HG02588 (cell line): ENCODE data around the gene CDK4.

Experiments used
- ATAC-seq: cut with Tn5 transposase; IDR thresholded peaks from one replicate; pipeline ENCODE4 v1.9.1; 2021; ENCODE audit warnings: mild to moderate bottlenecking, moderate library complexity; ENCODE audit not compliant: unreplicated experiment

The CDK4 gene

DNA sequence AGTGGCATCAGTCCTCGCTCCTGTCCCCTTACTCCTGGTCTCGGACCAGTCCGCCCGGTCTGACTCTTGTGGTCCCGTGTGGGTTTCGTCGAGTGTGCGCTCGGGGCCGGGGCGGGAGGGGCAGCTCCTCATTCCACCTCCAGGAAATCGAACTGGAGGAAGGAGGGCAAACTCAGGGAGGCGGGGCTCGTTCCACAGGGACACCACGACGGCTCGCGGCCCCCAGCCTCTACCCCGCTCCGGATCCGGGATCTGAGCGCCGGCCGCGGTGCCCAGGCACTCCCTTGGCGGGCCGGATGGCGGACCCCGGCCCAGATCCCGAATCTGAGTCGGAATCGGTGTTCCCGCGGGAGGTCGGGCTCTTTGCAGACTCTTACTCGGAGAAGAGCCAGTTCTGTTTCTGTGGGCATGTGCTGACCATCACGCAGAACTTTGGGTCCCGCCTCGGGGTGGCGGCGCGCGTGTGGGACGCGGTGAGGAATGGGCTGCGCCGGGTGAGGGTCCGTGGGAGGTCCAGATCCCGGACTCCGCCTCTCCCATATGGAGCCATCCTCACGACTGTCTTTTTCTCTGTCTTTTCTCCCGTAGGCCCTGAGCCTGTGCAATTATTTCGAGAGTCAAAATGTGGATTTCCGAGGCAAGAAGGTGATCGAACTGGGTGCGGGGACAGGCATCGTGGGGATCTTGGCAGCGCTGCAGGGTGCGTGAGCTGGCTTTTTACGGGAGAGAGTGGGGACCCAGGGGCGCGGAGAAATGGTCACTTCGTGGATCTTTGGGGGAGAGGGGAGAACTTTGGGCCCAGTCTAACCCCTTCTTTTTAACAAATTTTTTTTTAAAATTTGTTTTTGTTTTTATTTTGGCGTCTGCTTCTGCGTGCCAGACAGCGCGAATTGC, 20.6 kb upstream of the CDK4 start, which contains the start of gene EEF1AKMT3:
Gene EEF1AKMT3, plus strand, starts transcription at position 186 of the 894 bp plus-strand sequence. Its CDS starts 111 bp downstream, at position 297.
- peak; percentile 25 for ATAC-seq

DNA sequence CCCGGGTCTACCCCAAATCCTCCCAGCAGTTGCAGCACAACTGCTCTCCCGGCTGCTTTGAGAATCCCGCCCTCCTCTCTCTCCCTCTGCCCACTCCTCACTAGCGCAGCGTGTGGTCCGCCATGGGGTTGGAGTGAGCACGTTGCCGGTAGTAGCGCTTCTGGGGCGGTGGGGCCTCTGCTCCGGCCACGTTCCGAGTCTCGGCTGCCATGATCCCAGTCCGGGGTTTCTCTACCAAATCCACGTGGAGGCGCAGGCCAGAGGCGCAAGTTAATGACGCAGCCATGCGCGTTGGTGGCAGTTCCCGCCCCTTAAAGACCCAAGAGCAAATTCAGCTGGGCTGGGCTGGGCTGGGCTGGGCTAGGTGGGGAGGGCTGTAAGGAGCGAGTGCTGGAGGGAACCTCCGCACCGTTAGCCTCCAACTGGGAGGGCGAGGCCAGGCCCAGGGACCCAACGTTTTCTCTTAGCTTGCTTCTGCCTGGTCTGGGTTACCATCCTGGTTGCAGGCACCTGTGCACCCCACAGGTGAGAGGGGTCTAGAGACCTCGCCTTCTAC, 19.8 kb upstream of the CDK4 start, which contains the start of gene METTL1:
Gene METTL1, minus strand, starts transcription at position 233 of the 556 bp plus-strand sequence. Its CDS starts 22 bp downstream, at position 211.
- ATAC-seq, result peak; percentile 76

DNA sequence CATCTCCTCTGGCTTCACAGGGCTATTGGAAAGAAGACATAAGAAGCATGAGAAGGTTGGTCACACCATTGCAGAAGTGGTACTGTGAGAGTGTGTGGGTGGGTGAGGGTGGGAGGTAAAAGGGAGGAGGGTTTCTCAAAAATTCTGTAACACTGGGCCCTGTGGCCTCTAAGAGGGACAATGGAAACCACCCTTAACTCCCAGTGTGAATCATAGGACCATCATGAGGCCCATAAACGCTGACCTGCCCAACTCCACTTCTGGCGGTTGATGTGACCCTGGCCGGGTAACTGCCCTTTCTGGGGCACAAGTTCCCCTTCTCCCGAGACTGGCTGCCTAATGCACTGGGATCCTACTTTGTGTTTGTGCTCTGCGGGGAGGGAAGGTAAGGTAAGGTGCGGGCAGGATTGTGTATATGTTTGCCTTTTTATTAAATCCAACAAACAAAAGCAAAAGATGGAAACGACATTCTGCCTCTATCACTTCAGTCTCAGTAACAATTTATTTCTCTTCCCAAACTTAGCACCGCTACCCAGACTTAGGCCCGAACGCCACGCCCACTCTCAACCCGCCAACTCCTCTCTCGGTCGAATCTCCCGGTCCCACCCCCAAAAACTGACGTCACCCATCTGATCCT, 19.2 kb upstream of the CDK4 start:
- peak; percentile 65 for ATAC-seq

DNA sequence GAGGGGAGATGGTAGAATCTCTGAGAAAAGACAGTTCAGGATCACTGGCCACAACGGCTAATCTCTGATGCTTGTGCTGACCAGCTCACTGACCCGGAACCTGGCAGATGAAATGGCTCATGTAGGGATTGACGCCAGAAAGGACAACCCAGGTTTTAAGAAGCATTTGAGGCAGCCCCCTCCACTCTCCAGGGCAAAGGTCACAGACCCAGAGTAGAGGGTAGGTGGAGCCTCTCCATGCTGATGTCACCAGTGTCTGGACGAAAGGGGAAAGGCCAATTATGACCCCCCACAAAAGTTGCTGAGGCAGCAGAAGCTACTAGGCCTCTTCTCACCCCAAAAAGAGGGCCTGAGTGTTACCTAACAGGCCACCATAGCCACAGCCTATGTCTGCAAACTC, 18.6 kb upstream of the CDK4 start:
- no peak for ATAC-seq

DNA sequence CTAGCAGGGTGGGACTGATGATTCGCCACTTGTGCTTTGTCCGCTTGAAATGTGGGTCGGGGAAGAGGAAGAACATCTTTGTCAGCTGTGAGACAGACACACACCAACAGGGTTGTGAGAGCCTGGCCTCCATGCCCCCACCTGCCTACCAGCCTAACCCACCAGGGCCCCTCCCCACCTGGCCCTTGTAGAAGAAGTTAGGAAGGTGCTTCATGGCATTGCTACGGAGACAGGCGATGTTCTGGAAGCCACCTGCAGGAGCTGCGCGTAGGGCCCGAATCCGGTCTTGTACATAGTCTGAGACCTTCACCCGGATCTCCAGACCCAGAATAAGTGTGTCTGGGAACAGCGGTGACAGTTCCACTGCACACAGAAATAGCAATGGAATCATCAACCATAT, 17.5 kb upstream of the CDK4 start:
- ATAC-seq, result no peak

DNA sequence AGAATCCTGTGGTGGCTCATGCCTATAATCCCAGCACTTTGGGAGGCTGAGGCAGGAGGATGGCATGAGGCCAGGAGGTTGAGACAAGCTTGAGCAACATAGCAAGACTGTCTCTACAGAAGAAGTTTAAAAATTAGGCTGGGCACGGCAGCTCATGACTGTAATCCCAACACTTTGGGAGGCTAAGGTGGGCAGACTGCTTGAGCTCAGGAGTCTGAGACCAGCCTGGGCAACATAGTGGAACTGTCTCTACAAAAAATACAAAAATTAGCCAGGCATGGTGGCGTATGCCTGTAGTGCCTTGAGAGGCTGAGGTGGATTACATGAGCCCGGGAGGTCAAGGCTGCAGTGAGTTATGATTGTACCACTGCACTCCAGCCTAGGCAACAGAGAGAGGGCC, 15.8 kb upstream of the CDK4 start:
- no peak for ATAC-seq

DNA sequence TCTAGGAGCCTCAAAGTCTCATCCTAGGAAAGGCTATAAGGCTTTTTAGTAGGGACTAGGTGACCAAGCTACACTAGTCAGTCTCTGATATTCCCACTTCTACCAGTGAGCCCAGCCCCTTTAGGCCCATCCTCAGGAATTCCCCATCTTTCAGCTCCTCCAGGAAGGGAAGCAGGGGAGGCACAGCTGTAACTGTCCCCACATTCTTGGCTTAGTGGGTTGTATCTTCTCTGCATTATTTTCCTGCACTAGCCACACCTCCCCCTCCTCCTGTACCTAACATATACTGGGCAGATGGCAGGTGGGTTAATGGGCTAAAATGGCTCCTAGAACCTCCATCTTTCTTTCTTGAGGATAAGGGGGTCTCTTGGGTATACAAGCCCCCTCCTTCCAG, 15.2 kb upstream of the CDK4 start:
- no peak for ATAC-seq

DNA sequence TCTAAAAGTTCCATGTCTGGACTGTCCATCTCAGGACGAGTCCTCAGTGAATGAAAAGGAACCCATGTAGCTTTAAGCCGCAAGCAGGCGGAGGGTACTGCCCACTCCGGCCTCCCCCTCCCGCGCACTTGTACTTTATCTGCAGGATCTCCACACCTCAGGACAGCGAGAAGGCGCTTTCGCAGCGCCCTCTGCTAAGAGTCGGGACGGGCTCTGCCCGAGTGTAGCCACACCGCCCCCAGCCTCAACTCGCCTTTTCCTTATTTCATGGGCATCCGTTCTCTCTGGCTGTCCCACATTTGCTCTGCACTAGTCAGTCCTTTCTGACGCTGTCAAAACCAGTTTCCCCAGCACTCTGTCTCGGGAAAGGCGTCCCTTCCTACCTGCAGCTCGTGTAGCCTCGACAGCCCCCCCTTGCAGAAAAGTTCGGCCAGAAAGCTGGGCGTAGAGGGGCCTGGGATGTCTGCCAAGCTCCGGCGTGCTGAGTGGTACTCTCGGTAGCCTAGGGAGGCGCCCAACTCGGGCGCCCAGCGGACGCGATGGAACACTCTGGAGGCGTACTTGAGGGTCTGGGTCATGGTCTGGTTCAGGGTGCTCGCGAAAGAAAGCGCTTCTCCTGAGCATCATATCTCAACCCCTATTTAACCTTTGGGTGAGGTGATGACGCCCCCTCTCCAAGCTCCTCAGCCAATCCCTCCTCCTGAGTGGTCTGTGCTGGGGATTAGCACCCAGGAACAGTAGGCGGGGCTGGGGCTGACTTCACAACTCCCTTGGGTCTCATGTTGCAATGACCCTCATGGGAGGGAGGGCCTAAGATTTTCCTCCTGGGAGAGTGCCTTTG, 14.6 kb upstream of the CDK4 start, which contains the start of gene CYP27B1:
Gene CYP27B1, minus strand, starts transcription at position 615 of the 841 bp plus-strand sequence. Its CDS starts 37 bp downstream, at position 578.
- ATAC-seq, result no peak

DNA sequence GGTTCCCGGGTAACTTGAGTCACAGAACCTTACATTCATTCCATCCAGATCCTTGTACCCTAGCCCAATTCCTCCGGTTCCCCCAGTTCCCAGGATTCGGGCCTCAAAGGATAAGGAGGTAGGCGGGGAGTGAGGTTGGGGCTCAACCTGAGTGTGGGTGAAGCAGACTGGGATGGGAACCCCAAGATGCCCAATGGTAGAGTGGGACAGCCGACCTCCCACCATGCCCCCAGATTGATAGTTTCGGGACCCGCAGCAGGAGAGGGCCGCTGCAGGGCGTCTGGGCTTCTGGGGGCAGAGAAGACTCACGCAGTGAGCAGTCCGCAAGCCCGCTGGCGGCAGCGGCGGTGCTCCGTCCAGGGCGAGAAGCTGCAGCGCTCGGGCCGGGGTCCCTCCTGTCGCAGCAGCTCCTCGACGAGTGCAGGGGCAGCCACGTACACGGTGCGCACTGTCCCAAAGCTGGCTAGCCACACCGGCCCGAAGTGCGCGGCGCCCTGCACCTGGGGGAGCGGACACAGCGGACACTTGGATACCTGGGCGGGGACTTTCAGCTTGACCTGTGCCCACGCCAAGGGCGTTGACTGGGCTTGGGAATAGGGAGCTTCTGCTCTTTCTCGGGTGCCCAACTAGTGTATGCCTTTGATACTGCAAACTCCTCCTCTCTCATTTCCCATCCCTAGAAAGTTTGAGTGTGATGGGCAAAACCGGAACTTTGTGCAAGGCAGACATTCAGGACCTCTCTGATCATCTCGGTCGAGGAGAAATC, 13.8 kb upstream of the CDK4 start:
- ATAC-seq, result no peak

DNA sequence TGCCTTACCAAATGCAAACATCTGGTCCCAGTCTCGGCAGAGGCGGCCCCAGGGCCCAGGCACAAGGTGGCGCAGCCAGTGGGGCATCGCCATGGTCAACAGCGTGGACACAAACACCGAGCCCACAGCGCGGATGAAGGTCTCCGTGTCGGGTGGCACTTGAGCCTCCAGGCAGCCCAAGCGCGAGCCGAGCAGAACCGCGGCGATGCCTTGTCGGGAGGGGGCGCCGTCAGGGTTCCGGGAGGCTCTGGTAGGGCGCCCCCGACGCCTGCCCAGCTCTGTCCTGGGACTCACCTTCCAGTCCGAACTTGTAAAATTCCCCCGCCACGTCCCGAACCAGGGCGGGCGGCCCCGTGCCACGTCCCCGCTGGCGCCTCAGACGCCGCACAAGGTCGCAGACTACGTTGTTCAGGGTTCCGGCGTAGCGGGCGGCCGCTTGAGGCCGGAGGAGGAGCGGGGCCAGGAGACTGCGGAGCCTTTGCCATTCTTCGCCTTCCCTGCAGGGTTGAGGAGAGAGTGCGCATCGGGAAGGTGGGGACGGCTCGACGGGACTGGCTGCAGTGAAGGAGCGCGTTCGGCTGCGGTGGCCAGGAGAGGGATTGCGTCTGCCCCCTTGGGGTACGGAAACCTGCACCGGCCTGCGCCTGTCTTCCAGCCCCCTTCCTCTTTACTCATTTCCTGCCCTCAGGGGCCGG, 13.0 kb upstream of the CDK4 start:
- ATAC-seq, result peak; percentile 64

DNA sequence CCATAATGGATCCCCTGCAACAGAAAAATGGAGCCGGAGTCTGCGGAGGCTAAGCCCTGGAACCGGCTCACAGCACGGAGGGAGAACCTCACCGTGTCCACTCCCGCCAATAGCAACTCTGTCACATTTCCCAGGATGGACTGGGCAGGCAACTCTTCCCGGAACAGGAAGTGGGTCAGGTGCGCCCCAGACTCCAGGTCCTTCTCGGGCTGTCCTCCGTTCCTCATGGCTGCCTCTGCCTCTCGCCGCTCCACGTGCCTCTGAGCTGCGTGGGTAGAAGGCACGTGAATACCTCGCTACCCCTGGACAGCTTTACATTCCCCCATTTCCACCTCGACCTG, 12.5 kb upstream of the CDK4 start:
- no peak for ATAC-seq

DNA sequence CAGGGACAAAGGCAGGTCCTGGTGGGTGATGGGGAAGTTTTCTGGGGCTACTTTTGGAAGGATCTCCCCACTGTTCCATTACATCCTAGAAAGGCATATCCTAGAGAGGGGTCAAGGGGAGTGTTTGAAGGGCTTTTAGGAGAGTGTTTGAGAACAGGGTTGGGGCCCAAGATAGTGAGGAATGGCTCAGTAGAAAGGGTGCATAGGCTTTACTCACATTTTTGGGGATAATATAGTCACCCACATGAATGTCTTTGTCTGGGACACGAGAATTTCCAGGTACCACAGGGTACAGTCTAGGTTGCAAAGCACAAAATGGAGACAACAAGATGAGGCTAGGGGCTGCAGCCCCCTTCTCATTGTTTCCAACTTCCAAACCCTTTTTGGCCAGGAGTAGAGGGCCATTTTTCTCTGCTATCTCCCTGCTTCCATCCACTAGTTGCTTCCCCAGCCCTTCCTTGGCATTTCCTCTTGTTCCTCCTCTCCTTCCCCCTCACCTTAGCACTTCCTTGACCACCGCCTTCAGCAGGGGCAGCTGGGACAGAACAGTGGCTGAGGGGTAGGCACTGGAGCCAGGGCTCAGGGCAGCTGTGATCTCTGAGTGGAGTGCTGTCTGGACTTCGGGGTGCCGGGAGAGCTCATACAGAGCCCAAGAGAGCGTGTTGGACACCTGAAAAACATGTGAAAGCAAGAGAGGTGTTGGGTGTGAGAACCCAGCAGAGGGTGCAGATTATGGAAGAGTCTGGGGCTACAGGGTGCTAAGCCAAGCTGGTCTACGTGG, 12.0 kb upstream of the CDK4 start:
- no peak for ATAC-seq

DNA sequence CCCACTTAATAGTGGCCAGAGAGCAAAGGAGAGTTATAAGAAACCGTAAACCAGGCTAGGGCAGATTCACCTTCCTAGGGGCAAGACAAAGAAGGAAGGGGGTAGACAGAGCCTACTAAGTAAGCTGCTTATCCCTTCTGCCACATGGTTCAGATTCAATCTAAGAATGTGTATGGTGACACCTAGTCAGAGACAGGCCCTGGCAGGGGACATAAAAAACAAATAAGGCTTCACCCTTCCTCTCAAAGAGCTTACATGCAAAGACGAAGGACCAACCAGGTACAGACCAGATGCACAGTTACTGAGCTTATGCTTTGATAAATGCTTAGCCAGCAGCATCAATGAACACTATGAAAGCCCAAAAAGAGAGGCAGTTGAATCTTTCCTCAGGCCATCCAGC, 10.4 kb upstream of the CDK4 start:
- ATAC-seq, result no peak

DNA sequence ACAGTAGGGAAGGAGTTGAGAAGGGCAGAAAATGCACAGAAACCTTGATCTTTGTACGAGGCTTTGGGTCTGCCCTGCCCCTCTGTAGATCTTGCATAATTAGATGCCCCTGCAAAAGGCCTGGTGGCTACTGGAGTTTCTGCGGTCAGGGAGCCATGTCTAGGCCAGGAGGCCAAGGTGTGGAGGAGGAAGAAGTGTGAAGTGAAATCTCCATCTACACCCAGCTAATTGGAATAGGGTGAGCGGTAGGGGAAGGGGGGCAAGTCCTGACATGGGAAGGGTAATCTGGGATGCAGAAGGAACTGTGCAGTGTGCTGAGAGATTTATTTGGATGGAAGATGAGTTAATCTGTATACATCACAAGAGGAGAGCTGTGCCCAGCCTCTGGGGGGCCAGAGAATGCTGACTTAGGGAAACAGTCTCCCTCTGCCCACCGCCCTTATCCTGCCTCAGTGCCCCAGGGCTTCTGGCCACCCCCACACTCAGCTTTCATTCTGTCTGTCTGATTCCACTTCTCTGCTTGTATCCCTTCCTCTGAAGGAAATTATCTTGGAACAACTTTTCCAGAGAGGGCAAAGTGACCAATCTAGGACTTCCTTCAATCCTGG, 9.4 kb upstream of the CDK4 start:
- no peak for ATAC-seq

DNA sequence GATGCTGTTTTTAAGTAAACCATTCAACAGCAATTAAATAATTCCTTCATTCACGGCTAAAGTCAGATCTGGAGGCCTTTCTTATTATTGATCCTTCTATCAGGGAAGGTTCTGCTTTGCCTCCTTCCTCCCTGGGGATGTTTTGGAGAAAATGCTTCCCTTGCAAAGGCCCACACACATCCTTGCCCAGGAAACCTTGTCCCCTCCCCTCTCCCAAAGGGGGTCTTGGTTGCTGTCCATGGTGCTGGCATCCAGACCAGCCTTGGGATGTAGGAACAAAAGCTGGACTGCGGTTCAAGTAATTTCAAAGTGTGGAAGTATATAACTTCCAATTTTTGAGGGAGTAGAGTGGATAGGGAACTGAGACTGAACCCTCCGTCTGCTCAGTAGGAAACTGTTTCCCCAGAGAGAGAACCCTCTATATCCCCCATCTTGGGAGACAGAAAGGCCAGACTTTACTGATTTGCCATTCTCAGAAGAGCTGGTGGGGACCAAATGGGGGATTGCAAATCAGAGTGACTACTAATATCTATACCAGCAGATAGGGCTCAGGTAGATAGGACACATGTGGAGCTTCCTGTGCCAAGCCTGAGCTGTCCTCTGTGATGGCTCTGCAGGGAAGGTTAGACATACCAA, 8.4 kb upstream of the CDK4 start:
- no peak for ATAC-seq

DNA sequence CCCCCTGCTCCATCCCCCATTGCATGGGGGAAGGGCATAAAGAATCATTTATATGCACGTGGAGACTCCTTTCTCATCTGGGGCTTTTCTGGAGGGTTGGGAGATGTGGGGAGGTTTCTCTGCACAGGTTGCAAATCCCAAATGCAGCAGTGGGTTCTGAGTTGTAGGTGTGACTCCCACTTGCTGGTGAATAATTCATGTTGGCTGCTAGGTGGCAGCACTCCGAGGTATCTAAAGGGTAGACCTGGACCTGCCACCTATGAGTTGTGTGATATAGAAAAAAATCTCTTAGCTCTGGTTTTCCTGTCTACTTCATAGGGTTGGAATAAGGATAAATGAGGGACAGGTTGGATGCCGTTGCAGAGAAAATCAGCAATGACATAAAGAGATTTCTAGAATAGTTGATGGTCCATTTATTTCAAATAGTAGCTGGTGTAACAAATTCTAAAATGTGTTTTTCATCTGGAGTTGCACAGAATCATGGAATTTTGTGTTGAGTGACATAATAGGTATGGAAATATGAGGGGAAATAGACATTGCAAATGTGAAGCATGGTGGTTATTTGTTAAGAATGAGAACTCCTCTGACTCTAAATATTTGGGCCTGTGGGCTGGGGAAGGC, 7.4 kb upstream of the CDK4 start:
- ATAC-seq, result no peak

DNA sequence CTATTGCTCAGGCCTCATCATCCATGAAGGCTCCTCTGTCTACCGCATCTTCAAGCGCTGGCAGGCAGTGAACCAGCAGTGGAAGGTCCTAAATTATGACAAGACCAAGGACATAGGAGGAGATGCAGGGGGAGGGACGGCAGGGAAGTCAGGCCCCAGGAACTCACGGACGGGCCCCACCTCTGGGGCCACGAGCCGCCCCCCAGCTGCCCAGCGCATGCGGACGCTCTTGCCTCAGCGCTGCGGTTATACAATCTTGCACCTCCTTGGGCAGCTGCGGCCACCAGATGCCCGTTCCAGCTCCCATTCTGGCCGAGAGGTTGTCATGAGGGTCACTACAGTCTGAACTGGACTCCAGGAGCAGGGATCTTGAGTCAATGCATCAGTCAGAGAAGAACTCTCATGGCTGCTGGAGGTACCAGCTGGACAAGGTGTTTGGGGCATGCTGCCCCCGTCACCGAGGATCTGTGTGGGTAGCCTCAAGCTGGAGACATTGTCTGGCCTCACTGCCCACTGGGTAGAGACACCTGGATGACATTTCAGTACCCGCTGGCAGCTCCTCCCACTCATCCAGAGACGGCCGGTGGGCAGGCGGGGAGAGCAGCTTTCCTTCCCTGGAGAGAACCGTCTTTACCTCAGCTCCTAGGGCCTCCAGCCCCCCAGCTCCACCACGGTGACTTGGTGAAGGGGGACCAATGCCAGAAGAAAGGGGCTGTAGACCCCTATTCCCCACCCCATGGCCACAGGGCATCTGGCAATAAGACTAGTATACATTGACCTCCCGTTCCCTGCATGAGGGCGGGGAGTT, 6.6 kb upstream of the CDK4 start:
- ATAC-seq, result no peak
